Measurements from ENCODE around the gene ADAM33.
A peak's percentile ranks its signal among the peaks of the same experiment; 100 is the strongest.

Gene ADAM33

GRCh38 chr20:3719046-3719445 lies 37.2 kb upstream of the ADAM33 start:
- H3K4me2 ChIP-seq (ENCODE audit: low read length), result no peak overlapping the region
- DNase-seq, result no peak
- no peak overlapping the region for H3K27ac ChIP-seq (ENCODE audit: low read depth, low read length)
- H3K14ac ChIP-seq (ENCODE audit: low read length), result no peak overlapping the region
- no peaks in the 10 kb centered on the region for H3K27me3 ChIP-seq (ENCODE audit: insufficient read depth, low read length)
- no peaks in the 10 kb centered on the region for H3K79me1 ChIP-seq (ENCODE audit: low read length)
- no peak overlapping the region for H3K4me3 ChIP-seq (ENCODE audit: low read depth, low read length)
- no peaks in the 10 kb centered on the region for H3K4me1 ChIP-seq (ENCODE audit: control insufficient read depth in 1 of 2, insufficient read depth in 2 of 2, low read length in 2 of 2)
- H3K79me2 ChIP-seq (ENCODE audit: control insufficient read depth, insufficient read depth, low read length, poor library complexity), result no peaks in the 10 kb centered on the region
- no peak overlapping the region for H2AFZ ChIP-seq (ENCODE audit: insufficient read depth, low read length, poor library complexity)
- no peak overlapping the region for H2BK5ac ChIP-seq (ENCODE audit: low read depth, low read length, poor library complexity)
- WGBS (ENCODE audit: extremely low coverage, insufficient coverage, insufficient read length), result no CpG with 5 or more reads among the region's 4 CpGs
- H4K91ac ChIP-seq (ENCODE audit: low read depth, low read length), result no peak overlapping the region
- H3K9me3 ChIP-seq (ENCODE audit: insufficient read depth, low read depth, low read length), result no peaks in the 10 kb centered on the region
- no peaks in the 10 kb centered on the region for H3K36me3 ChIP-seq (ENCODE audit: control insufficient read depth in 1 of 2, insufficient read depth in 2 of 2, low read length in 2 of 2)
- no peak overlapping the region for H4K12ac ChIP-seq (ENCODE audit: low read depth, low read length)
- H3K18ac ChIP-seq (ENCODE audit: low read length), result no peak overlapping the region
- no peak overlapping the region for H2AK5ac ChIP-seq (ENCODE audit: low read length)
- H3K4ac ChIP-seq (ENCODE audit: low read depth, low read length), result no peak overlapping the region
- H3K23ac ChIP-seq (ENCODE audit: low read length), result no peak overlapping the region
- no peak overlapping the region for H4K8ac ChIP-seq (ENCODE audit: low read depth, low read length)
- no peak overlapping the region for H2BK120ac ChIP-seq (ENCODE audit: insufficient read depth, low read length, poor library complexity)
- H3K9ac ChIP-seq (ENCODE audit: low read length), result no peak overlapping the region
- no peak overlapping the region for H2BK12ac ChIP-seq (ENCODE audit: low read length)

GRCh38 chr20:3716195-3716834 lies 34.5 kb upstream of the ADAM33 start:
- Histone ChIP-seq H3K4me1 (ENCODE audit: control insufficient read depth in 1 of 2, insufficient read depth in 2 of 2, low read length in 2 of 2) (no peaks in the 10 kb centered on the region), H4K8ac (ENCODE audit: low read depth, low read length) (no peak overlapping the region), H3K4ac (ENCODE audit: low read depth, low read length) (no peak overlapping the region), H3K9ac (ENCODE audit: low read length) (no peak overlapping the region), H3K14ac (ENCODE audit: low read length) (no peak overlapping the region), H3K23ac (ENCODE audit: low read length) (no peak overlapping the region), H3K79me1 (ENCODE audit: low read length) (no peaks in the 10 kb centered on the region), H2BK12ac (ENCODE audit: low read length) (no peak overlapping the region), H2BK5ac (ENCODE audit: low read depth, low read length, poor library complexity) (no peak overlapping the region), H3K27me3 (ENCODE audit: insufficient read depth, low read length) (no peaks in the 10 kb centered on the region), H2BK120ac (ENCODE audit: insufficient read depth, low read length, poor library complexity) (no peak overlapping the region), H3K4me3 (ENCODE audit: low read depth, low read length) (no peak overlapping the region), H3K9me3 (ENCODE audit: insufficient read depth, low read depth, low read length) (no peaks in the 10 kb centered on the region), H2AFZ (ENCODE audit: insufficient read depth, low read length, poor library complexity) (no peak overlapping the region), H4K91ac (ENCODE audit: low read depth, low read length) (no peak overlapping the region), H2AK5ac (ENCODE audit: low read length) (no peak overlapping the region), H3K4me2 (ENCODE audit: low read length) (no peak overlapping the region), H3K18ac (ENCODE audit: low read length) (no peak overlapping the region), H3K27ac (ENCODE audit: low read depth, low read length) (no peak overlapping the region), H3K79me2 (ENCODE audit: control insufficient read depth, insufficient read depth, low read length, poor library complexity) (no peaks in the 10 kb centered on the region), H4K12ac (ENCODE audit: low read depth, low read length) (no peak overlapping the region), H3K36me3 (ENCODE audit: control insufficient read depth in 1 of 2, insufficient read depth in 2 of 2, low read length in 2 of 2) (no peaks in the 10 kb centered on the region)
- no CpG with 5 or more reads among the region's 4 CpGs for WGBS (ENCODE audit: extremely low coverage, insufficient coverage, insufficient read length)
- DNase-seq, result peak; percentile 28 to 69

- no peak overlapping the region for H4K91ac ChIP-seq (ENCODE audit: low read depth, low read length)
- H4K12ac ChIP-seq (ENCODE audit: low read depth, low read length), result no peak overlapping the region
- H3K4me3 ChIP-seq (ENCODE audit: low read depth, low read length), result no peak overlapping the region
- no peak for DNase-seq
- H3K18ac ChIP-seq (ENCODE audit: low read length), result no peak overlapping the region
- H2AK5ac ChIP-seq (ENCODE audit: low read length), result no peak overlapping the region
- no peak overlapping the region for H2BK120ac ChIP-seq (ENCODE audit: insufficient read depth, low read length, poor library complexity)
- H3K4ac ChIP-seq (ENCODE audit: low read depth, low read length), result no peak overlapping the region
- no peaks in the 10 kb centered on the region for H3K79me1 ChIP-seq (ENCODE audit: low read length)
- no CpG with 5 or more reads among the region's 4 CpGs for WGBS (ENCODE audit: extremely low coverage, insufficient coverage, insufficient read length)
- no peak overlapping the region for H3K23ac ChIP-seq (ENCODE audit: low read length)
- no peak overlapping the region for H3K27ac ChIP-seq (ENCODE audit: low read depth, low read length)
- no peak overlapping the region for H2BK5ac ChIP-seq (ENCODE audit: low read depth, low read length, poor library complexity)
- H4K8ac ChIP-seq (ENCODE audit: low read depth, low read length), result no peak overlapping the region
- no peak overlapping the region for H3K14ac ChIP-seq (ENCODE audit: low read length)
- no peaks in the 10 kb centered on the region for H3K9me3 ChIP-seq (ENCODE audit: insufficient read depth, low read depth, low read length)
- H2BK12ac ChIP-seq (ENCODE audit: low read length), result no peak overlapping the region
- no peak overlapping the region for H2AFZ ChIP-seq (ENCODE audit: insufficient read depth, low read length, poor library complexity)
- no peaks in the 10 kb centered on the region for H3K79me2 ChIP-seq (ENCODE audit: control insufficient read depth, insufficient read depth, low read length, poor library complexity)
- H3K36me3 ChIP-seq (ENCODE audit: control insufficient read depth in 1 of 2, insufficient read depth in 2 of 2, low read length in 2 of 2), result no peaks in the 10 kb centered on the region
- H3K4me2 ChIP-seq (ENCODE audit: low read length), result no peak overlapping the region
- H3K27me3 ChIP-seq (ENCODE audit: insufficient read depth, low read length), result no peaks in the 10 kb centered on the region
- no peak overlapping the region for H3K9ac ChIP-seq (ENCODE audit: low read length)
- no peaks in the 10 kb centered on the region for H3K4me1 ChIP-seq (ENCODE audit: control insufficient read depth in 1 of 2, insufficient read depth in 2 of 2, low read length in 2 of 2)
Observed at GRCh38 chr20:3714092-3714491, 32.3 kb upstream of the ADAM33 start.

- Histone ChIP-seq H3K18ac (ENCODE audit: low read length) (no peak within 1 kb of the TSS), H2BK12ac (ENCODE audit: low read length) (no peak within 1 kb of the TSS), H3K9me3 (ENCODE audit: insufficient read depth, low read depth, low read length) (no peaks in the 10 kb centered on the region), H4K91ac (ENCODE audit: low read depth, low read length) (no peak within 1 kb of the TSS), H3K27ac (ENCODE audit: low read depth, low read length) (no peak within 1 kb of the TSS), H2AFZ (ENCODE audit: insufficient read depth, low read length, poor library complexity) (no peak within 1 kb of the TSS), H3K27me3 (ENCODE audit: insufficient read depth, low read length) (no peaks in the 10 kb centered on the region), H3K79me1 (ENCODE audit: low read length) (no peaks in the 10 kb centered on the region), H3K4ac (ENCODE audit: low read depth, low read length) (no peak within 1 kb of the TSS), H3K4me1 (ENCODE audit: control insufficient read depth in 1 of 2, insufficient read depth in 2 of 2, low read length in 2 of 2) (no peaks in the 10 kb centered on the region), H2BK120ac (ENCODE audit: insufficient read depth, low read length, poor library complexity) (no peak within 1 kb of the TSS), H3K36me3 (ENCODE audit: control insufficient read depth in 1 of 2, insufficient read depth in 2 of 2, low read length in 2 of 2) (no peaks in the 10 kb centered on the region), H3K14ac (ENCODE audit: low read length) (no peak within 1 kb of the TSS), H3K79me2 (ENCODE audit: control insufficient read depth, insufficient read depth, low read length, poor library complexity) (no peaks in the 10 kb centered on the region), H4K8ac (ENCODE audit: low read depth, low read length) (no peak within 1 kb of the TSS), H3K9ac (ENCODE audit: low read length) (no peak within 1 kb of the TSS), H2BK5ac (ENCODE audit: low read depth, low read length, poor library complexity) (no peak within 1 kb of the TSS), H3K4me2 (ENCODE audit: low read length) (no peak within 1 kb of the TSS), H2AK5ac (ENCODE audit: low read length) (no peak within 1 kb of the TSS), H3K23ac (ENCODE audit: low read length) (no peak within 1 kb of the TSS), H3K4me3 (ENCODE audit: low read depth, low read length) (no peak within 1 kb of the TSS), H4K12ac (ENCODE audit: low read depth, low read length) (no peak within 1 kb of the TSS)
- no CpG with 5 or more reads among the region's 15 CpGs for WGBS (ENCODE audit: extremely low coverage, insufficient coverage, insufficient read length)
- peak; percentile 42 to 58 for DNase-seq
Observed at GRCh38 chr20:3712279-3712873, 30.6 kb upstream of the ADAM33 start, which contains the start of gene SIGLEC1. Gene SIGLEC1, minus strand, starts transcription at chr20:3712600. Its CDS starts 5,472 bp downstream, at chr20:3707128.

Data from trophoblast cell (in vitro differentiated cells and primary cell).